22Rv1 (cell line): ENCODE data around the gene GULP1.

Source experiments
- H3K27ac ChIP-seq: fragments of 450-650 bp; 2 replicates; pipeline ENCODE4 v1.5.1; 2017
- CTCF ChIP-seq: fragments of 450-650 bp; IDR thresholded peaks from 2 replicates; pipeline ENCODE4 v1.5.1; 2017; ENCODE audit warnings: mild to moderate bottlenecking
- ZFX ChIP-seq: fragments of 450-650 bp; IDR thresholded peaks from 2 replicates; pipeline ENCODE4 v1.6.1; 2017; ENCODE audit warnings: antibody characterized with exemption, borderline replicate concordance

Gene GULP1

GRCh38 chr2:188512456-188512855, 220.8 kb downstream of the GULP1 start:
- H3K27ac ChIP-seq = 0 out of 2 replicates have a peak overlapping the region, but pooled peaks have one; percentile 27
- TF ChIP-seq CTCF (peak; percentile 73), ZFX (no peak)

GRCh38 chr2:188515918-188516317, 224.2 kb downstream of the GULP1 start:
- TF ChIP-seq CTCF = no peak
- TF ChIP-seq ZFX = no peak
- H3K27ac ChIP-seq = no peak overlapping the region

GRCh38 chr2:188517549-188518215, 226.0 kb downstream of the GULP1 start:
- TF ChIP-seq ZFX (no peak), CTCF (no peak)
- H3K27ac ChIP-seq = peak overlapping the region; percentile 25; the same call in 1 of the 2 replicates

- no peak for TF ChIP-seq CTCF
- no peak for TF ChIP-seq ZFX
Observed at GRCh38 chr2:188518381-188518780, 226.7 kb downstream of the GULP1 start.

GRCh38 chr2:188519136-188519535, 227.5 kb downstream of the GULP1 start:
- TF ChIP-seq ZFX (no peak), CTCF (no peak)
- peak overlapping the region; percentile 19; the same call in 1 of the 2 replicates for H3K27ac ChIP-seq

More at GRCh38 chr2:188518381-188518780, 226.7 kb downstream of the GULP1 start:
- H3K27ac ChIP-seq = peak overlapping the region; percentile 25; the same call in 1 of the 2 replicates

GRCh38 chr2:188522517-188522916, 230.8 kb downstream of the GULP1 start:
- TF ChIP-seq ZFX (no peak), CTCF (no peak)
- H3K27ac ChIP-seq = peak overlapping the region; percentile 76

GRCh38 chr2:188523919-188524318, 232.2 kb downstream of the GULP1 start:
- H3K27ac ChIP-seq = peak overlapping the region; percentile 76
- TF ChIP-seq CTCF (no peak), ZFX (no peak)
